ENCODE results near the gene OOSP4A. TPM values are rescaled to one million over a fixed set of nuclear protein-coding genes. Genes with fewer than 3 reads are reported as not detected.

The OOSP4A gene
- total RNA-seq, 1 experiment from 2014 or later, result not detected

- ChIA-PET POLR2A (ENCODE audit: unreplicated experiment) (no interaction called here), CTCF (no interaction called here)
- no peak for ATAC-seq
- intact Hi-C loops (cut with micrococcal nuclease), result no loop called here
- no peak for TF ChIP-seq CTCF (conservative IDR thresholded peaks at IDR 0.05; ENCODE audit: low read depth, low read length)
- no peak for TF ChIP-seq EZH2 (IDR thresholded peaks at IDR 0.05; ENCODE audit: low read length, unreplicated experiment)
- TF ChIP-seq EZH2phosphoT487 (IDR thresholded peaks at IDR 0.05; ENCODE audit: borderline replicate concordance, low read length), result no peak
- no peaks in the 10 kb centered on the region for H3K27me3 ChIP-seq (ENCODE audit: low read length)
- H3K9me2 ChIP-seq (replicated peaks; ENCODE audit: low read length), result no peaks in the 10 kb centered on the region
- no peaks in the 10 kb centered on the region for H4K20me1 ChIP-seq (ENCODE audit: low read length)
- H3F3A ChIP-seq (ENCODE audit: low read length, unreplicated experiment), result no peaks in the 10 kb centered on the region
- H3K9ac ChIP-seq (ENCODE audit: low read length), result no peak overlapping the region
- DNase-seq, result no peak
- H3K4me3 ChIP-seq (ENCODE audit: low read length), result no peak overlapping the region
- H3K36me3 ChIP-seq (ENCODE audit: low read depth, low read length), result no peaks in the 10 kb centered on the region
- no peak overlapping the region for H3K27ac ChIP-seq (ENCODE audit: low read length)
- H2AFZ ChIP-seq (ENCODE audit: low read length), result no peak overlapping the region
- no TSS peak for BruUV-seq (replicated peaks)
- no peaks in the 10 kb centered on the region for H3K79me2 ChIP-seq (ENCODE audit: low read length)
- H3K4me2 ChIP-seq (ENCODE audit: low read length), result no peak overlapping the region
- H3K4me1 ChIP-seq (ENCODE audit: insufficient read depth, low read length), result 0 out of 2 replicates have a peak, but pooled peaks cover 2% of the 10 kb centered on the region
- no peaks in the 10 kb centered on the region for H3K9me3 ChIP-seq (ENCODE audit: low read length)
Observed at GRCh38 chr11:59962107-59962482, 1.7 kb upstream of the OOSP4A start.

GRCh38 chr11:59965424-59965823 lies 1.6 kb downstream of the OOSP4A start:
- H3F3A ChIP-seq (ENCODE audit: low read length, unreplicated experiment), result no peaks in the 10 kb centered on the region
- no peak overlapping the region for H2AFZ ChIP-seq (ENCODE audit: low read length)
- no peaks in the 10 kb centered on the region for H4K20me1 ChIP-seq (ENCODE audit: low read length)
- no peaks in the 10 kb centered on the region for H3K36me3 ChIP-seq (ENCODE audit: low read depth, low read length)
- H3K9me2 ChIP-seq (replicated peaks; ENCODE audit: low read length), result no peaks in the 10 kb centered on the region
- no peaks in the 10 kb centered on the region for H3K4me1 ChIP-seq (ENCODE audit: insufficient read depth, low read length)
- no peaks in the 10 kb centered on the region for H3K79me2 ChIP-seq (ENCODE audit: low read length)
- ATAC-seq (no peak), DNase-seq (no peak)
- no peak overlapping the region for H3K4me3 ChIP-seq (ENCODE audit: low read length)
- intact Hi-C loops (cut with micrococcal nuclease), result no loop called here
- no peak for TF ChIP-seq CTCF (conservative IDR thresholded peaks at IDR 0.05; ENCODE audit: low read depth, low read length)
- no peak for TF ChIP-seq EZH2 (IDR thresholded peaks at IDR 0.05; ENCODE audit: low read length, unreplicated experiment)
- no peak for TF ChIP-seq EZH2phosphoT487 (IDR thresholded peaks at IDR 0.05; ENCODE audit: borderline replicate concordance, low read length)
- ChIA-PET CTCF (no interaction called here), POLR2A (ENCODE audit: unreplicated experiment) (no interaction called here)
- BruUV-seq (replicated peaks), result no TSS peak
- no peaks in the 10 kb centered on the region for H3K9me3 ChIP-seq (ENCODE audit: low read length)
- H3K27me3 ChIP-seq (ENCODE audit: low read length), result no peaks in the 10 kb centered on the region
- H3K9ac ChIP-seq (ENCODE audit: low read length), result no peak overlapping the region
- H3K27ac ChIP-seq (ENCODE audit: low read length), result no peak overlapping the region
- H3K4me2 ChIP-seq (ENCODE audit: low read length), result no peak overlapping the region

GRCh38 chr11:59966201-59966600 lies 2.4 kb downstream of the OOSP4A start:
- Histone ChIP-seq H3K9me3 (ENCODE audit: low read length) (no peaks in the 10 kb centered on the region), H2AFZ (ENCODE audit: low read length) (no peak overlapping the region), H3K4me1 (ENCODE audit: insufficient read depth, low read length) (no peaks in the 10 kb centered on the region), H3K27ac (ENCODE audit: low read length) (no peak overlapping the region), H3K36me3 (ENCODE audit: low read depth, low read length) (no peaks in the 10 kb centered on the region), H3K9me2 (replicated peaks; ENCODE audit: low read length) (no peaks in the 10 kb centered on the region), H3K9ac (ENCODE audit: low read length) (no peak overlapping the region), H3K27me3 (ENCODE audit: low read length) (no peaks in the 10 kb centered on the region), H3K79me2 (ENCODE audit: low read length) (no peaks in the 10 kb centered on the region), H3K4me3 (ENCODE audit: low read length) (no peak overlapping the region), H4K20me1 (ENCODE audit: low read length) (no peaks in the 10 kb centered on the region), H3F3A (ENCODE audit: low read length, unreplicated experiment) (no peaks in the 10 kb centered on the region), H3K4me2 (ENCODE audit: low read length) (no peak overlapping the region)
- ATAC-seq, result no peak
- BruUV-seq (replicated peaks), result no TSS peak
- ChIA-PET POLR2A (ENCODE audit: unreplicated experiment) (no interaction called here), CTCF (no interaction called here)
- intact Hi-C loops (cut with micrococcal nuclease), result no loop called here
- DNase-seq, result no peak
- no peak for TF ChIP-seq EZH2 (IDR thresholded peaks at IDR 0.05; ENCODE audit: low read length, unreplicated experiment)
- no peak for TF ChIP-seq CTCF (conservative IDR thresholded peaks at IDR 0.05; ENCODE audit: low read depth, low read length)
- no peak for TF ChIP-seq EZH2phosphoT487 (IDR thresholded peaks at IDR 0.05; ENCODE audit: borderline replicate concordance, low read length)

Data from PC-3 (cell line).